Suprapubic skin (tissue), 4 donors: Measurements from ENCODE around the gene AHSG. TPM values are rescaled to one million over a fixed set of nuclear protein-coding genes. Genes with fewer than 3 reads are reported as not detected.

Experiments used
- DNase-seq, 2 donors: peaks; one replicate each; pipeline ENCODE4 v3.0.0-alpha.2; 2019; ENCODE audit warnings: low spot score in 2 of 2
- H3K27ac ChIP-seq: fragments of 200-600 bp; sonication (generic); one replicate; pipeline ENCODE4 v1.5.1; 2019
- H3K27me3 ChIP-seq: fragments of 200-600 bp; sonication (generic); one replicate; pipeline ENCODE4 v1.5.1; 2019
- H3K36me3 ChIP-seq: fragments of 200-600 bp; sonication (generic); one replicate; pipeline ENCODE4 v1.5.1; 2019
- H3K4me1 ChIP-seq: fragments of 200-600 bp; sonication (generic); one replicate; pipeline ENCODE4 v1.5.1; 2019
- H3K4me3 ChIP-seq: fragments of 200-600 bp; sonication (generic); one replicate; pipeline ENCODE4 v1.5.1; 2019; ENCODE audit warnings: mild to moderate bottlenecking
- H3K9me3 ChIP-seq: fragments of 200-600 bp; sonication (generic); one replicate; pipeline ENCODE4 v1.5.1; 2019
- EP300 ChIP-seq: sonication (generic); formaldehyde crosslinking; IDR thresholded peaks from one replicate; pipeline ENCODE4 v1.6.1; 2017; ENCODE audit warnings: antibody characterized with exemption
- POLR2A ChIP-seq, 2 donors: fragments of 450-650 bp; IDR thresholded peaks; one replicate each; pipeline ENCODE4 v1.6.1; 2017; ENCODE audit warnings: antibody characterized with exemption in 2 of 2, mild to moderate bottlenecking in 2 of 2, moderate library complexity in 2 of 2
- POLR2AphosphoS5 ChIP-seq, 3 donors: sonication (generic); formaldehyde crosslinking; IDR thresholded peaks; one replicate each; pipeline ENCODE4 v1.6.1; 2017; ENCODE audit warnings: antibody characterized with exemption in 3 of 3
- WGBS: methylation state at CpG from one replicate; pipeline ENCODE4 v1.1.5; 2018; 5-methylcytosine and 5-hydroxymethylcytosine counted together
- total RNA-seq, 4 donors: library from RNA; depleted of rRNA; stranded (reverse); fragments of >200 nt; gene quantifications; one replicate each; pipeline ENCODE4 v1.1.0, GENCODE V29; 2016
- TF ChIP-seq, protein P1 (sequence below), 2 donors: fragments of 200-600 bp in 1 of 2; fragments of 450-650 bp in 1 of 2; sonication (generic) in 1 of 2; IDR thresholded peaks; one replicate each; pipeline ENCODE4 v1.5.1; 2016 to 2019; ENCODE audit warnings: antibody characterized with exemption in 2 of 2, mild to moderate bottlenecking in 1 of 2, moderate library complexity in 1 of 2

Gene AHSG
- total RNA-seq, 4 donors from 2014 or later, result 0.30 to 0.97 TPM; not detected in 2

DNA sequence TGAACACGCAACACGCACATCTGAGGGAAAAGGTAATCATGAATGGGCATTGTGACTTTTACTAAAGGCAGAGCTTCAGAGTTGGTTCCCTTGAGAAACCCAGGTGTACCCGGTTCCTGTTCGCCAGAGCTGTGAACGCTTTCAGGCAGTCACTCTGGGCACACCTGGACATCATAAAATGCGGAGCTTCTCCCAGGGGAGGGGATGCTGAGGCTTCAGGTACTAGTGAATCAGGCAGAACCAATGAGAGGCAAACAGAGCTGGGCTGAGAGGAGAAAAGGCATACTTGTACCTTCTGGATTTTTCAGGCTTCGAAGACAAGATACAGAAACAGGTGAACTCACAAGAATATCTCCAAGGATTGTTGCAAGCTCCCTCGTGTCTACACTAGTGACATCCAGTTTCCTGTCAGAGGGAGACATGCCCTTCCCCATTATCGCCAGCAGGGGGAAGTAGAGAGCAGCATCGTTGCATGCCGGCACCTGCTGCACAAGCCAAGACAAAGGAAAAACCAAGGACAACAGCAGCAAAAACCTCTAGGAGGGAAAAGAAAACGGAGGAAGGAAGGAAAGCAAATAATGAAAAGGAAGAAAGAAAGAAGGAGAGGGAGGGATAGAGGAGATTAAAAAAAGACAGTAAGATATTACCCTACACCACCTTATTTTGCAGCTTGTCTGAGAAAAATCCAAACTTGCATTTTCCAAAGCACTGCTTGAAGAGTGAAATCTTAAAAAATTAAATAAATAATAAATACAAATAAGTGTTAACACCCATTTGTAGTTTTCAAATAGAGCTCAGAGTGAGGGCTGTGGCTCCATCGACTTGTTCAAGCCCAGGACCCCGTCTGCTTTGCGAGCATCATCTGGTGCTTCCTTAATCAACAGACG lies 2.0 kb downstream of the AHSG start:
- Histone ChIP-seq H3K4me3 (no peak overlapping the region), H3K9me3 (no peaks in the 10 kb centered on the region), H3K36me3 (no peaks in the 10 kb centered on the region), H3K27me3 (peaks cover 26% of the 10 kb centered on the region), H3K4me1 (peaks cover 20% of the 10 kb centered on the region), H3K27ac (no peak overlapping the region)
- 34% methylated on average over 16 of the region's 16 CpGs for WGBS
- TF ChIP-seq EP300 (no peak), POLR2AphosphoS5 (IDR thresholded peaks at IDR 0.05) (no peak), POLR2A (IDR thresholded peaks at IDR 0.05) (no peak)
- TF ChIP-seq, protein P1, sequence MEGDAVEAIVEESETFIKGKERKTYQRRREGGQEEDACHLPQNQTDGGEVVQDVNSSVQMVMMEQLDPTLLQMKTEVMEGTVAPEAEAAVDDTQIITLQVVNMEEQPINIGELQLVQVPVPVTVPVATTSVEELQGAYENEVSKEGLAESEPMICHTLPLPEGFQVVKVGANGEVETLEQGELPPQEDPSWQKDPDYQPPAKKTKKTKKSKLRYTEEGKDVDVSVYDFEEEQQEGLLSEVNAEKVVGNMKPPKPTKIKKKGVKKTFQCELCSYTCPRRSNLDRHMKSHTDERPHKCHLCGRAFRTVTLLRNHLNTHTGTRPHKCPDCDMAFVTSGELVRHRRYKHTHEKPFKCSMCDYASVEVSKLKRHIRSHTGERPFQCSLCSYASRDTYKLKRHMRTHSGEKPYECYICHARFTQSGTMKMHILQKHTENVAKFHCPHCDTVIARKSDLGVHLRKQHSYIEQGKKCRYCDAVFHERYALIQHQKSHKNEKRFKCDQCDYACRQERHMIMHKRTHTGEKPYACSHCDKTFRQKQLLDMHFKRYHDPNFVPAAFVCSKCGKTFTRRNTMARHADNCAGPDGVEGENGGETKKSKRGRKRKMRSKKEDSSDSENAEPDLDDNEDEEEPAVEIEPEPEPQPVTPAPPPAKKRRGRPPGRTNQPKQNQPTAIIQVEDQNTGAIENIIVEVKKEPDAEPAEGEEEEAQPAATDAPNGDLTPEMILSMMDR (IDR thresholded peaks at IDR 0.05), result peak; percentile 92 to 95
- peak in 1 of 2 donors; percentile 74 for DNase-seq

DNA sequence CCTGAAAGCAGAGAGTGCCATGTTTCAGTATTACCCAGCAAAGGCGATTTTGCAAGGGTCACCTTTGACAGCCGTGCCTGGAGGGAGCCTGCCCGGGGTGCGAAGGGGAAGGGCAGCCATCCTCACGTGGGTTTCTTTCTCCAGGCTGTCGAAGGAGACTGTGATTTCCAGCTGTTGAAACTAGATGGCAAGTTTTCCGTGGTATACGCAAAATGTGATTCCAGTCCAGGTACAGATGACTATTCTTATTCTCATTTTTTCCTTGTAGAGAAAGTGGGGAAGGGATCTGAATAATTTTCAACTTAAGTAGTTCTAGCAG lies 3.4 kb downstream of the AHSG start:
- 76% methylated on average over 8 of the region's 8 CpGs for WGBS

DNA sequence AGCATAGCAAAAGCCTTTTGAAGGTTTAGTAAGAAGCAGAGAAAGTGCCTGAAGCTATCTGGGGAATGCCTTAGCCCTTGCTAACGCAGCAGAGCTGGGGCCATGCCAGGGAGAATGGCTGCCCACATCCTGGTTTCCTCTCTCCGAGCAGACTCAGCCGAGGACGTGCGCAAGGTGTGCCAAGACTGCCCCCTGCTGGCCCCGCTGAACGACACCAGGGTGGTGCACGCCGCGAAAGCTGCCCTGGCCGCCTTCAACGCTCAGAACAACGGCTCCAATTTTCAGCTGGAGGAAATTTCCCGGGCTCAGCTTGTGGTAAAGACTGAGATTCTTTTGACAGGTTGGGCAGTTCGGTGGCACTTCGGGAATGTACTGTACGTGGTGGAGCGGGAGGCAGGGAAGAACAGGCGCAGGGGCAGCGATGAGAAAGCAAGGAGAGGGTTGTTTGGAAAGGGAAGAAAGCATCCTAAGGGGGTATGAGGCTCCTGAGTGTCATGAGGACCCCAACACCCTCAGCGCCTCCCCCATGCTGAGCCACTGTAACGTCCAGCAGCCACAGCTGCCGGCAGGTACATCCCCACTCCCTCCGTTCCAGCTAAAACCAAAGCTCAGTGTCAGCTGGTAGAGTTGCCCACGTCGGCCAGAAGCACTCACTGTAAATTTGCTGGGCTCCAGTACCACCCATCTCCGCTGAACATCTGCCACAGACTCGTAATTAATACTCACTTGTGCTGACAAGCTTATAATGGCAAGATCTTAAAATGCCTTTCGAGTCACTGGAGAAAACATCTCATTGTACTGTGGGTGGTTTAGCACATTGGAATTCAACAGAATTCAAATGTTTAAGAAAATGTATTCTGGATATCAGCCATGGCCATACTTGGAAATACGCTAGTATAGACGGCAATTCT lies 4.4 kb downstream of the AHSG start:
- Histone ChIP-seq H3K36me3 (no peaks in the 10 kb centered on the region), H3K9me3 (no peaks in the 10 kb centered on the region), H3K27ac (peak overlapping the region; percentile 57), H3K27me3 (peaks cover 26% of the 10 kb centered on the region), H3K4me1 (peaks cover 20% of the 10 kb centered on the region), H3K4me3 (peak overlapping the region; percentile 33)
- DNase-seq, result peak; percentile 86 to 92
- TF ChIP-seq, protein P1 (IDR thresholded peaks at IDR 0.05), result peak; percentile 80 to 86
- TF ChIP-seq POLR2A (IDR thresholded peaks at IDR 0.05), result no peak
- 8% methylated on average over 27 of the region's 31 CpGs for WGBS

More for the DNA sequence above, 3.4 kb downstream of the AHSG start:
- Histone ChIP-seq H3K4me3 (no peak overlapping the region), H3K9me3 (no peaks in the 10 kb centered on the region), H3K36me3 (no peaks in the 10 kb centered on the region), H3K27ac (no peak overlapping the region), H3K4me1 (peaks cover 20% of the 10 kb centered on the region), H3K27me3 (peaks cover 26% of the 10 kb centered on the region)
- TF ChIP-seq POLR2A (IDR thresholded peaks at IDR 0.05), result no peak
- no peak for TF ChIP-seq EP300
- TF ChIP-seq, protein P1 (IDR thresholded peaks at IDR 0.05), result no peak
- TF ChIP-seq POLR2AphosphoS5 (IDR thresholded peaks at IDR 0.05), result no peak
- DNase-seq, result no peak

DNA sequence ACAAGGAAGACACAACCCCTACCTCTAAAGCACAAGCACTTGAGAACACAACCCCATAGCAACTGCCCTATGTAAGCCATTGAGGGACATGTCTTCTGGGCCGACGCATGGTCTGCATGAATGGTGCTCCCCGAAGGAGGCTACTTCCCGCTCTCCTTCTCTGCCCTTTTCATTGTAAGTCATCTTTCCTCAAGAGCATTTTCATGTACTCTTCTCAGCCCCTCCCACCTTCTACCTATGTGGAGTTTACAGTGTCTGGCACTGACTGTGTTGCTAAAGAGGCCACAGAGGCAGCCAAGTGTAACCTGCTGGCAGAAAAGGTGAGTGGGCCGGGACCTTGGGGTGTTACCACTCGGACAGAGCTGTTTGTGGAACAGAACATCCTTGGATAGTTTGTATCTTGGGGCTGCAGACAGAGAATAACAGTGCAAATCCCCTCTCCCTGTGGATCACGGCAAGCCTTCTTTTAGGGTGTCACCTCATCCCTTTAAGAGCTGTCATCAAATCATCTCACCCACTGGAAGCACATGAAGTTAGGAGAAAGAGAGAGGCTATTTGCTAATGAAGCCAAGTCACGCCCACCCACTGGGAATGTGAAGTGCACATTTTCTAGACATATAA lies 5.6 kb downstream of the AHSG start:
- Histone ChIP-seq H3K27ac (no peak overlapping the region), H3K27me3 (peaks cover 26% of the 10 kb centered on the region), H3K4me1 (peaks cover 20% of the 10 kb centered on the region), H3K36me3 (no peaks in the 10 kb centered on the region), H3K9me3 (no peaks in the 10 kb centered on the region), H3K4me3 (no peak overlapping the region)
- no peak for DNase-seq
- 78% methylated on average over 8 of the region's 8 CpGs for WGBS
- TF ChIP-seq, protein P1 (IDR thresholded peaks at IDR 0.05), result no peak
- TF ChIP-seq POLR2AphosphoS5 (IDR thresholded peaks at IDR 0.05) (no peak), EP300 (no peak), POLR2A (IDR thresholded peaks at IDR 0.05) (no peak)
